ENCODE measurements around the gene OIP5. TPM values are rescaled to one million over a fixed set of nuclear protein-coding genes. Genes with fewer than 3 reads are reported as not detected.
"Not testable (repeated sequence)": the region's sequence is repeated elsewhere in the genome, so short reads cannot be mapped to it uniquely, and the experiment has no call there.

The OIP5 gene
- total and polyA plus RNA-seq, 10 of the 15 experiments (the other 5 are each of a cell fraction or from before 2014, with no cell fraction given): 4.8 to 61.4 (median 22.1) TPM

DNA sequence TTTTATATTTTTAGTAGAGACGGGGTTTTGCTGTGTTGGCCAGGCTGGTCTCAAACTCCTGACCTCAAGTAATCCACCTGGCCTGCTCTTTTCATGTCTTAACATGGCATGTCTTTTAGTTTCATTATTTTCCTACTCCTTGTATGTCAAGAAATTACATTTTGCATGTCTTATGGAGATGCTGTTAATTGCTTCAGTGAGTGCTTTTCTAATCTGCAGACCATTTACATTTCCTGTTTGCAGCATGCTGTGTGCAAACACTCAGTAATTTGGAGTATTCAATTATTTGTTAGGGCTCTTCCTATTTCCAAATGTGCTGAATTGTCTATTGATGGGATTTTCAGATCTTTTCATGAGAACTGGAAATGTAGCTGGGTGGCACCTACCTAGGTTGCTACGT, 31.3 kb downstream of the OIP5 start:
- ATAC-seq; BruUV-seq (replicated peaks); CTCF ChIA-PET; H3K9me3 ChIP-seq (replicated peaks; ENCODE audit: control insufficient read depth, insufficient read depth, low read length); DNase-seq (ENCODE audit: low read depth, low spot score); FAIRE-seq; H3K4me3 ChIP-seq; H3K79me2 ChIP-seq (ENCODE audit: control insufficient read depth, insufficient read depth, low read length); H3K9ac ChIP-seq (ENCODE audit: control insufficient read depth, insufficient read depth, low read length); H2AFZ ChIP-seq (ENCODE audit: control insufficient read depth, low read depth, low read length); intact Hi-C loops (cut with micrococcal nuclease; ENCODE audit: unreplicated experiment); in situ Hi-C loops (cut with MboI); H4K20me1 ChIP-seq (ENCODE audit: control insufficient read depth, insufficient read depth); H3K36me3 ChIP-seq (ENCODE audit: control insufficient read depth in 2 of 2, insufficient read depth in 2 of 2, low read length in 1 of 2); H3K4me1 ChIP-seq (ENCODE audit: control insufficient read depth, insufficient read depth, low read length); H3K27me3 ChIP-seq (replicated peaks in 1 of 2; ENCODE audit: control insufficient read depth in 2 of 2, insufficient read depth in 2 of 2, low read length in 1 of 2); H3K4me2 ChIP-seq (ENCODE audit: control insufficient read depth, insufficient read depth); H3K27ac ChIP-seq (ENCODE audit: control insufficient read depth, insufficient read depth): not testable (repeated sequence)
- ChIA-PET POLR2A (interaction anchor here (1.0 to 2.8 kb wide), 2 partner anchors 10 to 99 kb away, joined by 4 to 9 read pairs; no protein-coding TSS in a partner anchor), RAD21 (ENCODE audit: unreplicated experiment) (interaction anchor here (0.7 kb wide), 1 partner anchor 10 kb away, joined by 3 read pairs; no protein-coding TSS in a partner anchor), SMC1A (ENCODE audit: uncharacterized antibody, unreplicated experiment) (interaction anchor here (1.6 kb wide), 1 partner anchor 79 kb away, joined by 3 read pairs; no protein-coding TSS in a partner anchor)
- 75% methylated on average over 2 of the region's 2 CpGs for WGBS (ENCODE audit: insufficient coverage, insufficient replicate concordance, low lambda C conversion rate, missing lambda C conversion rate)

DNA sequence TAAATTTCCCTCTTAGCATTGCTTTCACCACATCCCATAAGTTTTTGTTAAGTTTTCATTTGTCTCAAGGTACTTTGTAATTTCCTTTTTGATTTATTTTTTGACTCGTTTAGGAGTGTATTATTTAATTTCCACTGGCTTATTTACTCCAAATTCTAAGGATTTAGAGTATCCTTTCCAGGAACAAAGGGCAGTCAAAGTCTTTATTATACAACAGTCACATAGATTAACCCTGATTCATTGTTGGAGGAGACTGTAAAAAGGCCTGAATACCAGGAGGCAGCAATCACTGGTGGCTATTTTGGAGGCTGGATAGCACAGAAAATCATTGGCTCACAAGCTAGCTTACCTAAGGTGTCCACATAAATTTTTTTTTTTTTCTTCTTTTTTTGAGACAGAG, 39.9 kb downstream of the OIP5 start:
- Histone ChIP-seq H3K27me3 (replicated peaks in 1 of 2; ENCODE audit: control insufficient read depth in 2 of 2, insufficient read depth in 2 of 2, low read length in 1 of 2) (no peaks in the 10 kb centered on the region), H4K20me1 (ENCODE audit: control insufficient read depth, insufficient read depth) (no peaks in the 10 kb centered on the region), H3K9ac (ENCODE audit: control insufficient read depth, insufficient read depth, low read length) (no peak overlapping the region), H3K79me2 (ENCODE audit: control insufficient read depth, insufficient read depth, low read length) (peaks cover 6% of the 10 kb centered on the region), H3K4me1 (ENCODE audit: control insufficient read depth, insufficient read depth, low read length) (peaks cover 13% of the 10 kb centered on the region), H3K4me2 (ENCODE audit: control insufficient read depth, insufficient read depth) (no peak overlapping the region), H3K36me3 (ENCODE audit: control insufficient read depth in 2 of 2, insufficient read depth in 2 of 2, low read length in 1 of 2) (peaks cover 5 to 26% of the 10 kb centered on the region in 2 experiments), H2AFZ (ENCODE audit: control insufficient read depth, low read depth, low read length) (no peak overlapping the region), H3K27ac (ENCODE audit: control insufficient read depth, insufficient read depth) (no peak overlapping the region), H3K4me3 (no peak overlapping the region), H3K9me3 (replicated peaks; ENCODE audit: control insufficient read depth, insufficient read depth, low read length) (no peaks in the 10 kb centered on the region)
- intact Hi-C loops (cut with micrococcal nuclease; ENCODE audit: unreplicated experiment): no loop called here
- RAD21 ChIA-PET (ENCODE audit: unreplicated experiment): no interaction called here
- WGBS (ENCODE audit: insufficient coverage, insufficient replicate concordance, low lambda C conversion rate, missing lambda C conversion rate): 0% methylated on average over 1 of the region's 1 CpG
- DNase-seq (ENCODE audit: low read depth, low spot score) (no peak), FAIRE-seq (no peak), ATAC-seq (no peak)
- BruUV-seq (replicated peaks): no TSS peak
- SMC1A ChIA-PET (ENCODE audit: uncharacterized antibody, unreplicated experiment): interaction anchor here (0.9 to 1.2 kb wide), 3 partner anchors 9 to 11 kb away, joined by 4 read pairs; no protein-coding TSS in a partner anchor
- POLR2A ChIA-PET: interaction anchor here (0.7 kb wide), 1 partner anchor 349 kb away, joined by 3 read pairs; no protein-coding TSS in a partner anchor
- in situ Hi-C loops (cut with MboI): no loop called here
- no peak for TF ChIP-seq RBBP5 (conservative IDR thresholded peaks at IDR 0.05)
- TF ChIP-seq MTA3 (IDR thresholded peaks at IDR 0.05; ENCODE audit: borderline replicate concordance, low read length): no peak
- no peak for TF ChIP-seq SREBF2 (IDR thresholded peaks at IDR 0.05; ENCODE audit: low read length)
- TF ChIP-seq SPI1 (IDR thresholded peaks at IDR 0.05; ENCODE audit: borderline replicate concordance, insufficient read depth, low read depth, low read length): no peak
- TF ChIP-seq RAD21 (IDR thresholded peaks at IDR 0.05; ENCODE audit: insufficient read depth, low read depth, low read length): no peak
- TF ChIP-seq TARDBP (IDR thresholded peaks at IDR 0.05; ENCODE audit: borderline replicate concordance): no peak
- CTCF ChIA-PET: interaction anchor here (1.5 to 3.8 kb wide), 2 partner anchors 18 to 40 kb away, joined by 3 to 16 read pairs; partner anchors contain the start of genes NUSAP1 and OIP5
